HCT116 (cell line): ENCODE measurements around the gene BCL2L13. TPM values are rescaled to one million over a fixed set of nuclear protein-coding genes. Genes with fewer than 3 reads are reported as not detected.

ENCODE experiments used
- ATAC-seq: fragments of 200-7000 bp; cut with Tn5 transposase; 2 replicates; pipeline ENCODE4 v1.9.1; 2020; ENCODE audit warnings: mild to moderate bottlenecking, moderate library complexity
- BruUV-seq: library from RNA; stranded (reverse); fragments of 400-500 nt; replicated peaks from 2 replicates; lab custom pipeline; 2021; lab: Mats Ljungman, UMichigan
- CTCF ChIA-PET: fragments of 300-600 bp; sonication (Branson Sonifier 250); formaldehyde crosslinking; loops from one replicate; lab custom pipeline; 2021; ENCODE audit warnings: antibody characterized with exemption; lab: Charles Lee
- POLR2A ChIA-PET: fragments of 300-600, 350-600 bp; sonication (Branson Sonifier 250); formaldehyde crosslinking; loops from one replicate; lab custom pipeline; 2021; ENCODE audit warnings: antibody characterized with exemption; lab: Charles Lee
- RAD21 ChIA-PET, 2 experiments: fragments of 300-600 bp; sonication (Branson Sonifier 250); formaldehyde crosslinking; loops; one replicate each; lab custom pipeline; 2023; ENCODE audit warnings: low total read pairs in 2 of 2; ENCODE audit not compliant: uncharacterized antibody in 2 of 2, unreplicated experiment in 2 of 2, low non-redundant PET in 1 of 2; lab: Charles Lee
- DNase-seq: peaks from one replicate; pipeline ENCODE4 v3.0.0-alpha.2; 2010; ENCODE audit warnings: low read depth, low spot score
- H2AFZ ChIP-seq: fragments of 200-600 bp; shearing (Covaris generic), sonication (generic); 2 replicates; pipeline ENCODE4 v1.6.1; 2017; ENCODE audit warnings: low read depth, mixed run types, mixed read lengths, antibody characterized with exemption, low read length; ENCODE audit not compliant: poor library complexity, severe bottlenecking
- H3K27ac ChIP-seq: 2 replicates; pipeline ENCODE4 v1.5.1; 2012; ENCODE audit warnings: low read depth, low read length
- H3K27me3 ChIP-seq: fragments of 200-600 bp; sonication (generic); 2 replicates; pipeline ENCODE4 v1.6.1; 2016; ENCODE audit warnings: mixed run types, low read length, mixed read lengths; ENCODE audit not compliant: insufficient read depth
- H3K36me3 ChIP-seq, 2 experiments: fragments of 200-500 bp in 1 of 2; fragments of 200-600 bp in 1 of 2; sonication (Bioruptor generic) in 1 of 2; sonication (generic) in 1 of 2; 2 replicates each; pipeline versions ENCODE4 v1.5.1 to v1.6.1; 2014 to 2016; ENCODE audit warnings: low read length in 2 of 2, inconsistent platforms in 1 of 2, mixed read lengths in 1 of 2, mixed run types in 1 of 2; ENCODE audit not compliant: insufficient read depth in 2 of 2, control insufficient read depth in 1 of 2
- H3K4me1 ChIP-seq, 2 experiments: fragments of 200-600 bp in 1 of 2; sonication (generic) in 1 of 2; 2 replicates each; pipeline versions ENCODE4 v1.5.1 to v1.6.1; 2012 to 2017; ENCODE audit warnings: low read length in 2 of 2, inconsistent platforms in 1 of 2, mild to moderate bottlenecking in 1 of 2, mixed read lengths in 1 of 2, mixed run types in 1 of 2, moderate library complexity in 1 of 2; ENCODE audit not compliant: insufficient read depth in 2 of 2, control insufficient read depth in 1 of 2
- H3K4me2 ChIP-seq: fragments of 200-600 bp; sonication (generic); 2 replicates; pipeline ENCODE4 v1.6.1; 2017; ENCODE audit warnings: mixed run types, low read length, mixed read lengths
- H3K4me3 ChIP-seq, 2 experiments: fragments of 200-600 bp in 1 of 2; sonication (generic) in 1 of 2; replicated peaks in 1 of 2; 2 replicates each; pipeline ENCODE4 v1.5.1; 2011 to 2016; ENCODE audit warnings: low read length in 2 of 2, control low read depth in 1 of 2, low read depth in 1 of 2, mild to moderate bottlenecking in 1 of 2, mixed read lengths in 1 of 2, mixed run types in 1 of 2
- H3K79me2 ChIP-seq: fragments of 200-600 bp; sonication (generic); 2 replicates; pipeline ENCODE4 v1.6.1; 2017; ENCODE audit warnings: mild to moderate bottlenecking, mixed run types, low read length, moderate library complexity, mixed read lengths; ENCODE audit not compliant: insufficient read depth
- H3K9ac ChIP-seq: fragments of 200-600 bp; sonication (generic); 2 replicates; pipeline ENCODE4 v1.6.1; 2016; ENCODE audit warnings: low read length, mixed read lengths
- H3K9me2 ChIP-seq: fragments of 200-600 bp; sonication (generic), shearing (Covaris generic); 2 replicates; pipeline ENCODE4 v1.6.1; 2017; ENCODE audit warnings: mixed run types, mild to moderate bottlenecking, moderate library complexity; ENCODE audit not compliant: insufficient read depth
- H3K9me3 ChIP-seq, 2 experiments: fragments of 200-500 bp in 1 of 2; fragments of 200-600 bp in 1 of 2; sonication (Bioruptor generic) in 1 of 2; sonication (generic) in 1 of 2; 2 replicates each; pipeline ENCODE4 v1.6.1; 2014 to 2017; ENCODE audit warnings: low read length in 2 of 2, mixed read lengths in 2 of 2, inconsistent platforms in 1 of 2, low read depth in 1 of 2, mild to moderate bottlenecking in 1 of 2, mixed run types in 1 of 2, moderate library complexity in 1 of 2; ENCODE audit not compliant: control insufficient read depth in 1 of 2, insufficient read depth in 1 of 2
- H4K20me1 ChIP-seq: fragments of 200-600 bp; sonication (generic), shearing (Covaris generic); 2 replicates; pipeline ENCODE4 v1.6.1; 2017; ENCODE audit warnings: mixed run types, mild to moderate bottlenecking, moderate library complexity; ENCODE audit not compliant: insufficient read depth
- CBX3 ChIP-seq: IDR thresholded peaks from 2 replicates; pipeline ENCODE4 v1.6.1; 2012; ENCODE audit warnings: low read depth
- CEBPB ChIP-seq: IDR thresholded peaks from 2 replicates; pipeline ENCODE4 v1.6.1; 2012; ENCODE audit warnings: low read depth
- EGR1 ChIP-seq: IDR thresholded peaks from 2 replicates; pipeline ENCODE4 v1.6.1; 2012; ENCODE audit warnings: low read depth
- EZH2 ChIP-seq: fragments of 200-600 bp; sonication (generic); IDR thresholded peaks from 2 replicates; pipeline ENCODE4 v1.6.1; 2017; ENCODE audit warnings: antibody characterized with exemption, mixed run types
- EZH2phosphoT487 ChIP-seq: fragments of 200-600 bp; IDR thresholded peaks from 2 replicates; pipeline ENCODE4 v1.6.1; 2018; ENCODE audit warnings: antibody characterized with exemption, borderline replicate concordance
- FOSL1 ChIP-seq: IDR thresholded peaks from 2 replicates; pipeline ENCODE4 v1.6.1; 2012; ENCODE audit warnings: low read depth
- JUND ChIP-seq: IDR thresholded peaks from 2 replicates; pipeline ENCODE4 v1.6.1; 2012
- POLR2A ChIP-seq: IDR thresholded peaks from 2 replicates; pipeline ENCODE4 v1.7.0; 2011; ENCODE audit warnings: borderline replicate concordance; ENCODE audit not compliant: insufficient read depth, insufficient read length; ENCODE audit errors: extremely low read depth
- POLR2AphosphoS5 ChIP-seq: IDR thresholded peaks from 2 replicates; pipeline ENCODE4 v1.6.1; 2011; ENCODE audit warnings: mild to moderate bottlenecking, low read depth, low read length, moderate library complexity
- SRF ChIP-seq: IDR thresholded peaks from 2 replicates; pipeline ENCODE4 v1.6.1; 2012; ENCODE audit warnings: low read depth
- TCF7L2 ChIP-seq: IDR thresholded peaks from 2 replicates; pipeline ENCODE4 v1.7.0; 2011; ENCODE audit warnings: borderline replicate concordance, inconsistent platforms; ENCODE audit not compliant: insufficient read depth, insufficient read length; ENCODE audit errors: extremely low read depth
- intact Hi-C: fragments of 100-400 bp; cut with micrococcal nuclease; formaldehyde crosslinking; loops from 2 replicates; pipeline ENCODE4 v1.10.0; 2022
- total RNA-seq: library from RNA; stranded (reverse); gene quantifications from one replicate; pipeline ENCODE4 v1.2.1, GENCODE V29; 2021; ENCODE audit not compliant: unreplicated experiment
- TF ChIP-seq, protein P1 (sequence below): IDR thresholded peaks from 2 replicates; pipeline ENCODE4 v1.6.1; 2012
- TF ChIP-seq, protein P2 (sequence below), 3 experiments: fragments of 200-600 bp in 1 of 3; sonication (generic) in 1 of 3; IDR thresholded peaks in 2 of 3; conservative IDR thresholded peaks in 1 of 3; 2 replicates each; pipeline ENCODE4 v1.5.1; 2012 to 2017; ENCODE audit warnings: low read depth in 2 of 3, low read length in 2 of 3, antibody characterized with exemption in 1 of 3, borderline replicate concordance in 1 of 3, control low read depth in 1 of 3, mild to moderate bottlenecking in 1 of 3, mixed read lengths in 1 of 3, mixed run types in 1 of 3, moderate library complexity in 1 of 3; ENCODE audit not compliant: insufficient read depth in 1 of 3
- TF ChIP-seq, protein P3 (sequence below): IDR thresholded peaks from 2 replicates; pipeline ENCODE4 v1.6.1; 2011; ENCODE audit warnings: mild to moderate bottlenecking, low read length, moderate library complexity; ENCODE audit not compliant: insufficient replicate concordance; ENCODE audit errors: extremely low read depth
- TF ChIP-seq, protein P4 (sequence below): IDR thresholded peaks from 2 replicates; pipeline ENCODE4 v1.6.1; 2012; ENCODE audit warnings: low read depth

BCL2L13 gene
- total RNA-seq, 1 experiment from 2014 or later: 38.6 TPM

DNA sequence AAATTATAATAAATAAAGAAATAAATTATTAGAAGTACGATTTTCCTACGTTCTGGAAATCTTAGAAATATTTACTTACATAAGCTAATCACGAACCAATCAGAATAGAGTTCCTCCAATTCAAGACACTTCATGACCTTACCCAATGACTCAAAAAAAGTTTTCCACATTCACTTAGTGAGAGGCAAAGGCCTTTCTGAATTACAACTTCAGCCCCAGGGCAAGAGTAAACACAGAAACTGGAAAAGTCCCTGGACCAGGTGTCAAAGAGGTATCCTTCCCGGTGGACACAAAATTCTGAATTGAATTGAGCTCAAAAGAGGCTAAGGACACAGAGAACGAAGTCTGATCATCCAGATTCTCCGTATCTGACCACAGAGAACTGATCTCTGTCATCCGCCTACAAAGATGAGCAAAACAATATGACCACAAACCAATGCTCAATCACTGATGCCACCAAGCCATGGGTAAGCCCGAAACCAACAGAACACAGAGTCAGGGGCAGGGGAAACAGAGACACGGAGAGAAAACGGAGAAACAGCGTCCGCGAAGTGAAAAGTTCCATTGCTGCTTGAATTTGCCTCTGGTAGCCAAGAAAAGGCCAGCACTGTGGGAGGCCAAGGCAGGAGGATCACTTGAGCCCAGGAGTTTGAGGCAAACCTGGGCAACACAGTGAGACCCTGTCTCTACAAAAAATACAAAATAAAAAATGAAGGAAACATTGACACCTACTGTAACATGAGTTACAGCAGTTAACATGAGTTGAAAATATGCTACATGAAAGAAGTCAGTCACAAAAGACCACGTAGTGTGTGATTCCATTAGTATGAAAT is 128.9 kb downstream of the BCL2L13 start:
- Histone ChIP-seq H4K20me1 (no peaks in the 10 kb centered on the region), H3K9me3 (no peaks in the 10 kb centered on the region), H3K27ac (no peak overlapping the region), H3K4me1 (peaks cover 2% of the 10 kb centered on the region in 2 experiments; a peak in 2 of 4 replicates), H3K36me3 (no peaks in the 10 kb centered on the region), H3K79me2 (peaks cover 75% of the 10 kb centered on the region)
- no TSS peak for BruUV-seq
- intact Hi-C loops: no loop called here
- CTCF ChIA-PET: no interaction called here
- RAD21 ChIA-PET: no interaction called here
- POLR2A ChIA-PET: no interaction called here
- ATAC-seq (no peak), DNase-seq (no peak)
- TF ChIP-seq, protein P1, sequence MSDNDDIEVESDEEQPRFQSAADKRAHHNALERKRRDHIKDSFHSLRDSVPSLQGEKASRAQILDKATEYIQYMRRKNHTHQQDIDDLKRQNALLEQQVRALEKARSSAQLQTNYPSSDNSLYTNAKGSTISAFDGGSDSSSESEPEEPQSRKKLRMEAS: no peak
- TF ChIP-seq, protein P2, sequence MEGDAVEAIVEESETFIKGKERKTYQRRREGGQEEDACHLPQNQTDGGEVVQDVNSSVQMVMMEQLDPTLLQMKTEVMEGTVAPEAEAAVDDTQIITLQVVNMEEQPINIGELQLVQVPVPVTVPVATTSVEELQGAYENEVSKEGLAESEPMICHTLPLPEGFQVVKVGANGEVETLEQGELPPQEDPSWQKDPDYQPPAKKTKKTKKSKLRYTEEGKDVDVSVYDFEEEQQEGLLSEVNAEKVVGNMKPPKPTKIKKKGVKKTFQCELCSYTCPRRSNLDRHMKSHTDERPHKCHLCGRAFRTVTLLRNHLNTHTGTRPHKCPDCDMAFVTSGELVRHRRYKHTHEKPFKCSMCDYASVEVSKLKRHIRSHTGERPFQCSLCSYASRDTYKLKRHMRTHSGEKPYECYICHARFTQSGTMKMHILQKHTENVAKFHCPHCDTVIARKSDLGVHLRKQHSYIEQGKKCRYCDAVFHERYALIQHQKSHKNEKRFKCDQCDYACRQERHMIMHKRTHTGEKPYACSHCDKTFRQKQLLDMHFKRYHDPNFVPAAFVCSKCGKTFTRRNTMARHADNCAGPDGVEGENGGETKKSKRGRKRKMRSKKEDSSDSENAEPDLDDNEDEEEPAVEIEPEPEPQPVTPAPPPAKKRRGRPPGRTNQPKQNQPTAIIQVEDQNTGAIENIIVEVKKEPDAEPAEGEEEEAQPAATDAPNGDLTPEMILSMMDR (IDR thresholded peaks at IDR 0.05 in 2 of 3, conservative IDR thresholded peaks at IDR 0.05 in 1 of 3; ENCODE audit: borderline replicate concordance in 1 of 3, insufficient read depth in 1 of 3, low read depth in 2 of 3, low read length in 2 of 3): no peak
- TF ChIP-seq TCF7L2 (no peak), FOSL1 (no peak), CBX3 (no peak), JUND (no peak), EZH2 (no peak), EZH2phosphoT487 (no peak), POLR2AphosphoS5 (no peak), SRF (no peak), POLR2A (no peak), EGR1 (no peak), CEBPB (no peak)
- TF ChIP-seq, protein P3, sequence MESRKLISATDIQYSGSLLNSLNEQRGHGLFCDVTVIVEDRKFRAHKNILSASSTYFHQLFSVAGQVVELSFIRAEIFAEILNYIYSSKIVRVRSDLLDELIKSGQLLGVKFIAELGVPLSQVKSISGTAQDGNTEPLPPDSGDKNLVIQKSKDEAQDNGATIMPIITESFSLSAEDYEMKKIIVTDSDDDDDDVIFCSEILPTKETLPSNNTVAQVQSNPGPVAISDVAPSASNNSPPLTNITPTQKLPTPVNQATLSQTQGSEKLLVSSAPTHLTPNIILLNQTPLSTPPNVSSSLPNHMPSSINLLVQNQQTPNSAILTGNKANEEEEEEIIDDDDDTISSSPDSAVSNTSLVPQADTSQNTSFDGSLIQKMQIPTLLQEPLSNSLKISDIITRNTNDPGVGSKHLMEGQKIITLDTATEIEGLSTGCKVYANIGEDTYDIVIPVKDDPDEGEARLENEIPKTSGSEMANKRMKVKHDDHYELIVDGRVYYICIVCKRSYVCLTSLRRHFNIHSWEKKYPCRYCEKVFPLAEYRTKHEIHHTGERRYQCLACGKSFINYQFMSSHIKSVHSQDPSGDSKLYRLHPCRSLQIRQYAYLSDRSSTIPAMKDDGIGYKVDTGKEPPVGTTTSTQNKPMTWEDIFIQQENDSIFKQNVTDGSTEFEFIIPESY: no peak
- TF ChIP-seq, protein P4, sequence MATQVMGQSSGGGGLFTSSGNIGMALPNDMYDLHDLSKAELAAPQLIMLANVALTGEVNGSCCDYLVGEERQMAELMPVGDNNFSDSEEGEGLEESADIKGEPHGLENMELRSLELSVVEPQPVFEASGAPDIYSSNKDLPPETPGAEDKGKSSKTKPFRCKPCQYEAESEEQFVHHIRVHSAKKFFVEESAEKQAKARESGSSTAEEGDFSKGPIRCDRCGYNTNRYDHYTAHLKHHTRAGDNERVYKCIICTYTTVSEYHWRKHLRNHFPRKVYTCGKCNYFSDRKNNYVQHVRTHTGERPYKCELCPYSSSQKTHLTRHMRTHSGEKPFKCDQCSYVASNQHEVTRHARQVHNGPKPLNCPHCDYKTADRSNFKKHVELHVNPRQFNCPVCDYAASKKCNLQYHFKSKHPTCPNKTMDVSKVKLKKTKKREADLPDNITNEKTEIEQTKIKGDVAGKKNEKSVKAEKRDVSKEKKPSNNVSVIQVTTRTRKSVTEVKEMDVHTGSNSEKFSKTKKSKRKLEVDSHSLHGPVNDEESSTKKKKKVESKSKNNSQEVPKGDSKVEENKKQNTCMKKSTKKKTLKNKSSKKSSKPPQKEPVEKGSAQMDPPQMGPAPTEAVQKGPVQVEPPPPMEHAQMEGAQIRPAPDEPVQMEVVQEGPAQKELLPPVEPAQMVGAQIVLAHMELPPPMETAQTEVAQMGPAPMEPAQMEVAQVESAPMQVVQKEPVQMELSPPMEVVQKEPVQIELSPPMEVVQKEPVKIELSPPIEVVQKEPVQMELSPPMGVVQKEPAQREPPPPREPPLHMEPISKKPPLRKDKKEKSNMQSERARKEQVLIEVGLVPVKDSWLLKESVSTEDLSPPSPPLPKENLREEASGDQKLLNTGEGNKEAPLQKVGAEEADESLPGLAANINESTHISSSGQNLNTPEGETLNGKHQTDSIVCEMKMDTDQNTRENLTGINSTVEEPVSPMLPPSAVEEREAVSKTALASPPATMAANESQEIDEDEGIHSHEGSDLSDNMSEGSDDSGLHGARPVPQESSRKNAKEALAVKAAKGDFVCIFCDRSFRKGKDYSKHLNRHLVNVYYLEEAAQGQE: no peak
- TF ChIP-seq, all 23 proteins: peak for 0
- Histone ChIP-seq H3K9ac (no peak overlapping the region), H2AFZ (no peak overlapping the region), H3K9me2 (no peaks in the 10 kb centered on the region), H3K27me3 (no peaks in the 10 kb centered on the region), H3K4me3 (no peak overlapping the region), H3K4me2 (no peak overlapping the region)
